HUES64 (cell line): ENCODE results near the gene GARS1.

Source experiments
- H3K27ac ChIP-seq: 2 replicates; pipeline ENCODE4 v1.7.0; 2013; ENCODE audit warnings: low read depth, low read length, inconsistent platforms
- H3K27me3 ChIP-seq: 2 replicates; pipeline ENCODE4 v1.6.1; 2013; ENCODE audit warnings: mild to moderate bottlenecking, low read length; ENCODE audit not compliant: insufficient read depth
- H3K36me3 ChIP-seq: 2 replicates; pipeline ENCODE4 v1.6.1; 2013; ENCODE audit warnings: mild to moderate bottlenecking, low read length; ENCODE audit not compliant: insufficient read depth
- H3K4me1 ChIP-seq: 2 replicates; pipeline ENCODE4 v1.6.1; 2013; ENCODE audit warnings: mild to moderate bottlenecking, low read length, moderate library complexity; ENCODE audit not compliant: insufficient read depth
- H3K4me3 ChIP-seq: 2 replicates; pipeline ENCODE4 v1.5.1; 2013; ENCODE audit warnings: mild to moderate bottlenecking, low read length, moderate library complexity
- H3K9ac ChIP-seq: 2 replicates; pipeline ENCODE4 v1.6.1; 2013; ENCODE audit warnings: mild to moderate bottlenecking, low read depth, low read length
- H3K9me3 ChIP-seq: 2 replicates; pipeline ENCODE4 v1.6.1; 2013; ENCODE audit warnings: low read depth, low read length; ENCODE audit not compliant: insufficient read depth
- WGBS: fragments of 150-250, 120-280 bp; methylation state at CpG from one replicate; pipeline ENCODE4 v1.1.7; 2013; ENCODE audit warnings: missing lambda C conversion rate; 5-methylcytosine and 5-hydroxymethylcytosine counted together

GARS1 gene

GRCh38 chr7:30683306-30683705, 88.6 kb downstream of the GARS1 start:
- H3K4me1 ChIP-seq, result peaks cover 3% of the 10 kb centered on the region
- peaks cover 61% of the 10 kb centered on the region for H3K27me3 ChIP-seq
- H3K4me3 ChIP-seq, result no peak overlapping the region
- no peak overlapping the region for H3K9ac ChIP-seq
- no peak overlapping the region for H3K27ac ChIP-seq
- WGBS, result 95% methylated on average over 5 of the region's 5 CpGs
- no peaks in the 10 kb centered on the region for H3K9me3 ChIP-seq
- no peaks in the 10 kb centered on the region for H3K36me3 ChIP-seq
